ENCODE results near the gene FAM98B.

The FAM98B gene

GRCh38 chr15:38487378-38487777, 33.5 kb downstream of the FAM98B start:
- Histone ChIP-seq H3K4ac (ENCODE audit: low read depth, low read length) (no peak overlapping the region), H3K14ac (ENCODE audit: low read length) (no peak overlapping the region), H3K27ac (ENCODE audit: low read depth, low read length) (no peak overlapping the region), H4K12ac (ENCODE audit: low read depth, low read length) (no peak overlapping the region), H4K8ac (ENCODE audit: low read depth, low read length) (no peak overlapping the region), H3K79me1 (ENCODE audit: low read length) (no peaks in the 10 kb centered on the region), H3K4me3 (ENCODE audit: low read depth, low read length) (no peak overlapping the region), H3K23ac (ENCODE audit: low read length) (no peak overlapping the region), H3K4me1 (ENCODE audit: control insufficient read depth in 1 of 2, insufficient read depth in 2 of 2, low read length in 2 of 2) (no peaks in the 10 kb centered on the region), H3K18ac (ENCODE audit: low read length) (no peak overlapping the region), H3K79me2 (ENCODE audit: control insufficient read depth, insufficient read depth, low read length, poor library complexity) (no peaks in the 10 kb centered on the region), H2BK5ac (ENCODE audit: low read depth, low read length, poor library complexity) (no peak overlapping the region), H2AK5ac (ENCODE audit: low read length) (no peak overlapping the region), H2AFZ (ENCODE audit: insufficient read depth, low read length, poor library complexity) (no peak overlapping the region), H2BK120ac (ENCODE audit: insufficient read depth, low read length, poor library complexity) (no peak overlapping the region), H2BK12ac (ENCODE audit: low read length) (no peak overlapping the region), H4K91ac (ENCODE audit: low read depth, low read length) (no peak overlapping the region), H3K9me3 (ENCODE audit: insufficient read depth, low read depth, low read length) (no peaks in the 10 kb centered on the region), H3K4me2 (ENCODE audit: low read length) (no peak overlapping the region), H3K27me3 (ENCODE audit: insufficient read depth, low read length) (no peaks in the 10 kb centered on the region), H3K9ac (ENCODE audit: low read length) (no peak overlapping the region), H3K36me3 (ENCODE audit: control insufficient read depth in 1 of 2, insufficient read depth in 2 of 2, low read length in 2 of 2) (peaks cover 0 to 3% of the 10 kb centered on the region in 2 experiments)
- WGBS (ENCODE audit: extremely low coverage, insufficient coverage, insufficient read length): no CpG with 5 or more reads among the region's 1 CpG
- DNase-seq: no peak

- H3K36me3 ChIP-seq (ENCODE audit: control insufficient read depth in 1 of 2, insufficient read depth in 2 of 2, low read length in 2 of 2): peaks cover 3 to 15% of the 10 kb centered on the region in 2 experiments
- no peak overlapping the region for H2BK12ac ChIP-seq (ENCODE audit: low read length)
- H4K8ac ChIP-seq (ENCODE audit: low read depth, low read length): no peak overlapping the region
- H3K4ac ChIP-seq (ENCODE audit: low read depth, low read length): no peak overlapping the region
- no peak overlapping the region for H3K14ac ChIP-seq (ENCODE audit: low read length)
- H3K79me1 ChIP-seq (ENCODE audit: low read length): no peaks in the 10 kb centered on the region
- H3K4me3 ChIP-seq (ENCODE audit: low read depth, low read length): no peak overlapping the region
- no peak for DNase-seq
- no peaks in the 10 kb centered on the region for H3K27me3 ChIP-seq (ENCODE audit: insufficient read depth, low read length)
- no peaks in the 10 kb centered on the region for H3K9me3 ChIP-seq (ENCODE audit: insufficient read depth, low read depth, low read length)
- no peaks in the 10 kb centered on the region for H3K4me1 ChIP-seq (ENCODE audit: control insufficient read depth in 1 of 2, insufficient read depth in 2 of 2, low read length in 2 of 2)
- H2BK5ac ChIP-seq (ENCODE audit: low read depth, low read length, poor library complexity): no peak overlapping the region
- no peak overlapping the region for H3K27ac ChIP-seq (ENCODE audit: low read depth, low read length)
- no peak overlapping the region for H4K12ac ChIP-seq (ENCODE audit: low read depth, low read length)
- H3K18ac ChIP-seq (ENCODE audit: low read length): no peak overlapping the region
- H4K91ac ChIP-seq (ENCODE audit: low read depth, low read length): no peak overlapping the region
- no peak overlapping the region for H2AFZ ChIP-seq (ENCODE audit: insufficient read depth, low read length, poor library complexity)
- H2BK120ac ChIP-seq (ENCODE audit: insufficient read depth, low read length, poor library complexity): no peak overlapping the region
- no peak overlapping the region for H3K4me2 ChIP-seq (ENCODE audit: low read length)
- no peak overlapping the region for H3K9ac ChIP-seq (ENCODE audit: low read length)
- H3K23ac ChIP-seq (ENCODE audit: low read length): no peak overlapping the region
- no peak overlapping the region for H2AK5ac ChIP-seq (ENCODE audit: low read length)
- H3K79me2 ChIP-seq (ENCODE audit: control insufficient read depth, insufficient read depth, low read length, poor library complexity): no peaks in the 10 kb centered on the region
- no CpG with 5 or more reads among the region's 3 CpGs for WGBS (ENCODE audit: extremely low coverage, insufficient coverage, insufficient read length)
Measured at GRCh38 chr15:38490242-38490922, 36.5 kb downstream of the FAM98B start.

- Histone ChIP-seq H2BK120ac (ENCODE audit: insufficient read depth, low read length, poor library complexity) (no peak overlapping the region), H3K14ac (ENCODE audit: low read length) (no peak overlapping the region), H3K27me3 (ENCODE audit: insufficient read depth, low read length) (no peaks in the 10 kb centered on the region), H3K4me3 (ENCODE audit: low read depth, low read length) (no peak overlapping the region), H2BK5ac (ENCODE audit: low read depth, low read length, poor library complexity) (no peak overlapping the region), H3K79me2 (ENCODE audit: control insufficient read depth, insufficient read depth, low read length, poor library complexity) (no peaks in the 10 kb centered on the region), H3K4me1 (ENCODE audit: control insufficient read depth in 1 of 2, insufficient read depth in 2 of 2, low read length in 2 of 2) (no peaks in the 10 kb centered on the region), H4K8ac (ENCODE audit: low read depth, low read length) (no peak overlapping the region), H3K23ac (ENCODE audit: low read length) (no peak overlapping the region), H4K91ac (ENCODE audit: low read depth, low read length) (no peak overlapping the region), H4K12ac (ENCODE audit: low read depth, low read length) (no peak overlapping the region), H2BK12ac (ENCODE audit: low read length) (no peak overlapping the region), H3K27ac (ENCODE audit: low read depth, low read length) (no peak overlapping the region), H3K9ac (ENCODE audit: low read length) (no peak overlapping the region), H3K36me3 (ENCODE audit: control insufficient read depth in 1 of 2, insufficient read depth in 2 of 2, low read length in 2 of 2) (peaks cover 10 to 42% of the 10 kb centered on the region in 2 experiments), H3K4ac (ENCODE audit: low read depth, low read length) (no peak overlapping the region), H2AFZ (ENCODE audit: insufficient read depth, low read length, poor library complexity) (no peak overlapping the region), H2AK5ac (ENCODE audit: low read length) (no peak overlapping the region), H3K18ac (ENCODE audit: low read length) (no peak overlapping the region), H3K9me3 (ENCODE audit: insufficient read depth, low read depth, low read length) (no peaks in the 10 kb centered on the region), H3K4me2 (ENCODE audit: low read length) (no peak overlapping the region), H3K79me1 (ENCODE audit: low read length) (no peaks in the 10 kb centered on the region)
- DNase-seq: no peak
- no CpG with 5 or more reads among the region's 1 CpG for WGBS (ENCODE audit: extremely low coverage, insufficient coverage, insufficient read length)
Measured at GRCh38 chr15:38496151-38496550, 42.2 kb downstream of the FAM98B start.

GRCh38 chr15:38499651-38500050, 45.7 kb downstream of the FAM98B start:
- Histone ChIP-seq H2BK120ac (ENCODE audit: insufficient read depth, low read length, poor library complexity) (no peak overlapping the region), H4K91ac (ENCODE audit: low read depth, low read length) (no peak overlapping the region), H4K8ac (ENCODE audit: low read depth, low read length) (no peak overlapping the region), H2AFZ (ENCODE audit: insufficient read depth, low read length, poor library complexity) (no peak overlapping the region), H3K79me2 (ENCODE audit: control insufficient read depth, insufficient read depth, low read length, poor library complexity) (no peaks in the 10 kb centered on the region), H3K4me3 (ENCODE audit: low read depth, low read length) (no peak overlapping the region), H3K4me2 (ENCODE audit: low read length) (no peak overlapping the region), H3K9ac (ENCODE audit: low read length) (no peak overlapping the region), H3K4ac (ENCODE audit: low read depth, low read length) (no peak overlapping the region), H2AK5ac (ENCODE audit: low read length) (no peak overlapping the region), H2BK5ac (ENCODE audit: low read depth, low read length, poor library complexity) (no peak overlapping the region), H2BK12ac (ENCODE audit: low read length) (no peak overlapping the region), H4K12ac (ENCODE audit: low read depth, low read length) (no peak overlapping the region), H3K23ac (ENCODE audit: low read length) (no peak overlapping the region), H3K27ac (ENCODE audit: low read depth, low read length) (no peak overlapping the region), H3K27me3 (ENCODE audit: insufficient read depth, low read length) (no peaks in the 10 kb centered on the region), H3K9me3 (ENCODE audit: insufficient read depth, low read depth, low read length) (no peaks in the 10 kb centered on the region), H3K79me1 (ENCODE audit: low read length) (no peaks in the 10 kb centered on the region), H3K4me1 (ENCODE audit: control insufficient read depth in 1 of 2, insufficient read depth in 2 of 2, low read length in 2 of 2) (no peaks in the 10 kb centered on the region), H3K36me3 (ENCODE audit: control insufficient read depth in 1 of 2, insufficient read depth in 2 of 2, low read length in 2 of 2) (peaks cover 9 to 41% of the 10 kb centered on the region in 2 experiments), H3K14ac (ENCODE audit: low read length) (no peak overlapping the region), H3K18ac (ENCODE audit: low read length) (no peak overlapping the region)
- no peak for DNase-seq
- WGBS (ENCODE audit: extremely low coverage, insufficient coverage, insufficient read length): no CpG with 5 or more reads among the region's 1 CpG
